ENCODE results near the gene CIDEA. TPM values are rescaled to one million over a fixed set of nuclear protein-coding genes. Genes with fewer than 3 reads are reported as not detected.

CIDEA gene
- total RNA-seq, 2 donors from 2014 or later = not detected

- H3K4me3 ChIP-seq (ENCODE audit: low read length) = no peak overlapping the region
Measured at GRCh38 chr18:12283666-12284065, 29.5 kb downstream of the CIDEA start.

GRCh38 chr18:12287131-12287681, 33.0 kb downstream of the CIDEA start:
- Histone ChIP-seq H3K4me1 (ENCODE audit: control insufficient read depth, insufficient read depth, low read length) (peaks cover 3% of the 10 kb centered on the region), H3K9me3 (ENCODE audit: control insufficient read depth, low read length) (no peaks in the 10 kb centered on the region), H3K4me3 (ENCODE audit: low read length) (peak overlapping the region; percentile 84), H3K27me3 (ENCODE audit: control insufficient read depth, insufficient read depth, low read length, poor library complexity, severe bottlenecking) (peaks cover 38% of the 10 kb centered on the region), H3K27ac (ENCODE audit: low read depth, low read length) (no peak overlapping the region), H3K9ac (ENCODE audit: extremely low read depth, low read length, poor library complexity, severe bottlenecking) (no peak overlapping the region), H3K36me3 (ENCODE audit: control insufficient read depth, insufficient read depth, low read length) (no peaks in the 10 kb centered on the region)
- no peaks in the 10 kb centered on the region for H3K9me3 Mint-ChIP-seq
- 42 to 51% methylated on average over 22 to 37 of the region's 37 CpGs for WGBS, 2 experiments (ENCODE audit: insufficient coverage in 1 of 2, insufficient read length in 1 of 2)
- peaks cover 29% of the 10 kb centered on the region for H3K4me1 Mint-ChIP-seq
- TF ChIP-seq CTCF (conservative IDR thresholded peaks at IDR 0.05) = no peak
- peaks cover 52% of the 10 kb centered on the region for H3K27me3 Mint-ChIP-seq (ENCODE audit: insufficient read depth)
- no peak overlapping the region for H3K27ac Mint-ChIP-seq
- peak; percentile 86 for DNase-seq
- H3K36me3 Mint-ChIP-seq (ENCODE audit: low read depth) = no peaks in the 10 kb centered on the region
- peak overlapping the region; percentile 69 for H3K4me3 Mint-ChIP-seq

More at GRCh38 chr18:12283666-12284065, 29.5 kb downstream of the CIDEA start:
- H3K27me3 Mint-ChIP-seq (ENCODE audit: insufficient read depth) = peaks cover 46% of the 10 kb centered on the region
- peaks cover 11% of the 10 kb centered on the region for H3K4me1 ChIP-seq (ENCODE audit: control insufficient read depth, insufficient read depth, low read length)
- H3K9me3 ChIP-seq (ENCODE audit: control insufficient read depth, low read length) = no peaks in the 10 kb centered on the region
- H3K27ac Mint-ChIP-seq = no peak overlapping the region
- TF ChIP-seq CTCF (conservative IDR thresholded peaks at IDR 0.05) = no peak
- H3K27me3 ChIP-seq (ENCODE audit: control insufficient read depth, insufficient read depth, low read length, poor library complexity, severe bottlenecking) = peaks cover 28% of the 10 kb centered on the region
- no peaks in the 10 kb centered on the region for H3K9me3 Mint-ChIP-seq
- no peaks in the 10 kb centered on the region for H3K36me3 ChIP-seq (ENCODE audit: control insufficient read depth, insufficient read depth, low read length)
- no peaks in the 10 kb centered on the region for H3K36me3 Mint-ChIP-seq (ENCODE audit: low read depth)
- H3K9ac ChIP-seq (ENCODE audit: extremely low read depth, low read length, poor library complexity, severe bottlenecking) = no peak overlapping the region
- no peak overlapping the region for H3K27ac ChIP-seq (ENCODE audit: low read depth, low read length)
- no peak overlapping the region for H3K4me3 Mint-ChIP-seq
- peaks cover 37% of the 10 kb centered on the region for H3K4me1 Mint-ChIP-seq
- 56% methylated on average over 1 of the region's 1 CpG; no CpG with 5 or more reads in 1 of the 2 experiments for WGBS, 2 experiments (ENCODE audit: insufficient coverage in 1 of 2, insufficient read length in 1 of 2)
- DNase-seq = no peak

GRCh38 chr18:12287684-12288402, 33.7 kb downstream of the CIDEA start:
- Histone ChIP-seq H3K4me1 (ENCODE audit: control insufficient read depth, insufficient read depth, low read length) (peaks cover 3% of the 10 kb centered on the region), H3K4me3 (ENCODE audit: low read length) (peak overlapping the region; percentile 84), H3K9ac (ENCODE audit: extremely low read depth, low read length, poor library complexity, severe bottlenecking) (peak overlapping the region; percentile 19), H3K36me3 (ENCODE audit: control insufficient read depth, insufficient read depth, low read length) (no peaks in the 10 kb centered on the region), H3K9me3 (ENCODE audit: control insufficient read depth, low read length) (no peaks in the 10 kb centered on the region), H3K27ac (ENCODE audit: low read depth, low read length) (no peak overlapping the region), H3K27me3 (ENCODE audit: control insufficient read depth, insufficient read depth, low read length, poor library complexity, severe bottlenecking) (peaks cover 38% of the 10 kb centered on the region)
- Mint-ChIP-seq H3K4me3 (peak overlapping the region; percentile 69), H3K4me1 (peaks cover 24% of the 10 kb centered on the region), H3K27ac (peak overlapping the region; percentile 44), H3K9me3 (no peaks in the 10 kb centered on the region), H3K36me3 (ENCODE audit: low read depth) (no peaks in the 10 kb centered on the region), H3K27me3 (ENCODE audit: insufficient read depth) (peaks cover 52% of the 10 kb centered on the region)
- TF ChIP-seq CTCF (conservative IDR thresholded peaks at IDR 0.05) = no peak
- WGBS, 2 experiments (ENCODE audit: insufficient coverage in 1 of 2, insufficient read length in 1 of 2) = 2 to 5% methylated on average over 15 to 41 of the region's 41 CpGs
- DNase-seq = peak; percentile 77

All from endodermal cell (in vitro differentiated cells).